ENCODE measurements around the gene MUSTN1.

MUSTN1 gene

GRCh38 chr3:52834871-52835501, at the start of gene MUSTN1:
Gene MUSTN1, minus strand, starts transcription at chr3:52835019. Its CDS starts 71 bp downstream, at chr3:52834948.
- no peak for DNase-seq

GRCh38 chr3:52882377-52882776, 47.6 kb upstream of the MUSTN1 start:
- no peak for DNase-seq

GRCh38 chr3:52881871-52882270, 47.1 kb upstream of the MUSTN1 start:
- DNase-seq: no peak

GRCh38 chr3:52880474-52880873, 45.7 kb upstream of the MUSTN1 start:
- no peak for DNase-seq

GRCh38 chr3:52880047-52880446, 45.2 kb upstream of the MUSTN1 start:
- no peak for DNase-seq

GRCh38 chr3:52879581-52879980, 44.8 kb upstream of the MUSTN1 start:
- DNase-seq: no peak

- no peak for DNase-seq
These were observed 44.3 kb upstream of the MUSTN1 start for GRCh38 chr3:52879090-52879489.

GRCh38 chr3:52877085-52877484, 42.3 kb upstream of the MUSTN1 start:
- DNase-seq: no peak

- no peak for DNase-seq
These were observed 40.2 kb upstream of the MUSTN1 start for GRCh38 chr3:52874864-52875587.

- DNase-seq: no peak
These were observed 39.4 kb upstream of the MUSTN1 start for GRCh38 chr3:52874160-52874701.

GRCh38 chr3:52873433-52874159, 38.8 kb upstream of the MUSTN1 start:
- no peak for DNase-seq

- no peak for DNase-seq
These were observed 37.4 kb upstream of the MUSTN1 start for GRCh38 chr3:52872245-52872644.

- DNase-seq: no peak
These were observed 36.9 kb upstream of the MUSTN1 start for GRCh38 chr3:52871761-52872160.

- no peak for DNase-seq
These were observed 35.7 kb upstream of the MUSTN1 start for GRCh38 chr3:52870471-52870870.

- DNase-seq: no peak
These were observed 31.6 kb upstream of the MUSTN1 start for GRCh38 chr3:52866427-52866826.

- no peak for DNase-seq
These were observed 31.2 kb upstream of the MUSTN1 start for GRCh38 chr3:52865994-52866393.

- DNase-seq: no peak
These were observed 25.6 kb upstream of the MUSTN1 start for GRCh38 chr3:52860424-52860768.

GRCh38 chr3:52859686-52860423, 25.0 kb upstream of the MUSTN1 start:
- DNase-seq: no peak

GRCh38 chr3:52857864-52858263, 23.0 kb upstream of the MUSTN1 start:
- DNase-seq: no peak

GRCh38 chr3:52857133-52857532, 22.3 kb upstream of the MUSTN1 start:
- no peak for DNase-seq

- DNase-seq: no peak
These were observed 21.8 kb upstream of the MUSTN1 start for GRCh38 chr3:52856666-52857065.

- no peak for DNase-seq
These were observed 19.2 kb upstream of the MUSTN1 start for GRCh38 chr3:52854013-52854412.

GRCh38 chr3:52852419-52852818, 17.6 kb upstream of the MUSTN1 start:
- DNase-seq: no peak

Data from NCI-H1694 (cell line).